OCI-LY7 (cell line): ENCODE measurements around the gene PARD6A.

Experiments
- CTCF ChIP-seq: fragments of 200-600 bp; sonication (generic); conservative IDR thresholded peaks from 2 replicates; pipeline ENCODE4 v1.5.1; 2014; ENCODE audit warnings: mild to moderate bottlenecking, antibody characterized with exemption, low read length, moderate library complexity, mixed read lengths
- EZH2phosphoT487 ChIP-seq: fragments of 200-600 bp; sonication (generic); IDR thresholded peaks from 2 replicates; pipeline ENCODE4 v1.6.1; 2018; ENCODE audit warnings: low read depth, borderline replicate concordance, mild to moderate bottlenecking, mixed run types, antibody characterized with exemption, low read length, moderate library complexity, mixed read lengths

- TF ChIP-seq CTCF: no peak
- no peak for TF ChIP-seq EZH2phosphoT487
Measured at GRCh38 chr16:67654403-67654911, 6.3 kb upstream of the PARD6A start.
